CD4-positive, alpha-beta T cell treated with Interleukin-1 beta for 1 hour (primary cell): Measurements from ENCODE around the gene DSCAM.

Experiments
- DNase-seq, 2 donors: peaks; one replicate each; pipeline ENCODE4 v3.0.0-alpha.2; 2020 to 2022

DSCAM gene

GRCh38 chr21:40018871-40019475 is 828.0 kb downstream of the DSCAM start:
- no peak for DNase-seq

GRCh38 chr21:40016667-40017066 is 830.3 kb downstream of the DSCAM start:
- no peak for DNase-seq

GRCh38 chr21:40016234-40016633 is 830.7 kb downstream of the DSCAM start:
- DNase-seq, result no peak

- no peak for DNase-seq
Observed at GRCh38 chr21:40015818-40016217, 831.1 kb downstream of the DSCAM start.

- no peak for DNase-seq
Observed at GRCh38 chr21:40014394-40014793, 832.6 kb downstream of the DSCAM start.

GRCh38 chr21:40013001-40013735 is 833.8 kb downstream of the DSCAM start:
- no peak for DNase-seq

- no peak for DNase-seq
Observed at GRCh38 chr21:40011371-40011770, 835.6 kb downstream of the DSCAM start.

- DNase-seq, result no peak
Observed at GRCh38 chr21:40002978-40003377, 844.0 kb downstream of the DSCAM start.

GRCh38 chr21:39984286-39984991 is 862.5 kb downstream of the DSCAM start:
- no peak for DNase-seq

GRCh38 chr21:39980241-39980820 is 866.6 kb downstream of the DSCAM start:
- no peak for DNase-seq

- DNase-seq, result no peak
Observed at GRCh38 chr21:39979321-39979720, 867.6 kb downstream of the DSCAM start.

- DNase-seq, result no peak
Observed at GRCh38 chr21:39976800-39977199, 870.2 kb downstream of the DSCAM start.

- no peak for DNase-seq
Observed at GRCh38 chr21:39972976-39973770, 873.8 kb downstream of the DSCAM start.

- DNase-seq, result no peak
Observed at GRCh38 chr21:39972471-39972870, 874.5 kb downstream of the DSCAM start.

GRCh38 chr21:39971956-39972355 is 875.0 kb downstream of the DSCAM start:
- DNase-seq, result no peak

- no peak for DNase-seq
Observed at GRCh38 chr21:39969691-39970364, 877.1 kb downstream of the DSCAM start.

GRCh38 chr21:39968010-39968409 is 878.9 kb downstream of the DSCAM start:
- DNase-seq, result no peak

GRCh38 chr21:39966786-39967185 is 880.2 kb downstream of the DSCAM start:
- DNase-seq, result no peak

- DNase-seq, result no peak
Observed at GRCh38 chr21:39965026-39965425, 881.9 kb downstream of the DSCAM start.

GRCh38 chr21:39961251-39961650 is 885.7 kb downstream of the DSCAM start:
- DNase-seq, result no peak
